Ishikawa (cell line): Measurements from ENCODE around the gene SST.

Experiments used
- CEBPB ChIP-seq: IDR thresholded peaks from 2 replicates; pipeline ENCODE4 v1.6.1; 2012
- CREB1 ChIP-seq: IDR thresholded peaks from 2 replicates; pipeline ENCODE4 v1.6.1; 2012; ENCODE audit warnings: low read depth
- EGR1 ChIP-seq: IDR thresholded peaks from 2 replicates; pipeline ENCODE4 v1.6.1; 2012
- EP300 ChIP-seq: IDR thresholded peaks from 2 replicates; pipeline ENCODE4 v1.6.1; 2012; ENCODE audit warnings: borderline replicate concordance
- MAX ChIP-seq: IDR thresholded peaks from 2 replicates; pipeline ENCODE4 v1.6.1; 2012
- NFIC ChIP-seq: IDR thresholded peaks from 2 replicates; pipeline ENCODE4 v1.6.1; 2012
- RAD21 ChIP-seq: IDR thresholded peaks from 2 replicates; pipeline ENCODE4 v1.6.1; 2012; ENCODE audit warnings: low read depth
- TCF12 ChIP-seq: IDR thresholded peaks from 2 replicates; pipeline ENCODE4 v1.6.1; 2012; ENCODE audit warnings: low read depth
- YY1 ChIP-seq: IDR thresholded peaks from 2 replicates; pipeline ENCODE4 v1.6.1; 2012; ENCODE audit warnings: low read depth
- ZBTB7A ChIP-seq: IDR thresholded peaks from 2 replicates; pipeline ENCODE4 v1.6.1; 2012; ENCODE audit warnings: low read depth

- TF ChIP-seq MAX: no peak
- no peak for TF ChIP-seq NFIC
- TF ChIP-seq CEBPB: no peak
- TF ChIP-seq YY1: no peak
- no peak for TF ChIP-seq EGR1
- TF ChIP-seq CREB1: no peak
- TF ChIP-seq TCF12: no peak
- no peak for TF ChIP-seq EP300
- no peak for TF ChIP-seq ZBTB7A
- TF ChIP-seq RAD21: no peak
Measured at GRCh38 chr3:187713504-187713903, 43.3 kb upstream of the SST start.
